CD14-positive monocyte (primary cell): Measurements from ENCODE around the gene ZNF429. TPM values are rescaled to one million over a fixed set of nuclear protein-coding genes. Genes with fewer than 3 reads are reported as not detected.

Source experiments
- DNase-seq, 3 donors: peaks; one replicate each; pipeline ENCODE4 v3.0.0-alpha.2; 2011 to 2022
- H2AFZ ChIP-seq: 2 replicates; pipeline ENCODE4 v1.6.0; 2012; ENCODE audit warnings: mild to moderate bottlenecking, low read depth, low read length, inconsistent platforms; ENCODE audit not compliant: insufficient read depth, poor library complexity, severe bottlenecking
- H3K27ac ChIP-seq, 2 donors: 1 replicate in 1 of 2; 2 replicates in 1 of 2; pipeline ENCODE4 v1.5.1; 2012 to 2013; ENCODE audit warnings: low read length in 2 of 2, control low read depth in 1 of 2, inconsistent platforms in 1 of 2, low read depth in 1 of 2, mild to moderate bottlenecking in 1 of 2
- H3K27me3 ChIP-seq, 2 donors: one replicate each; pipeline versions ENCODE4 v1.6.0 to v1.6.1; 2011 to 2013; ENCODE audit warnings: low read length in 2 of 2; ENCODE audit not compliant: control insufficient read depth in 2 of 2, insufficient read depth in 2 of 2
- H3K36me3 ChIP-seq, 2 donors: replicated peaks in 1 of 2; 1 replicate in 1 of 2; 2 replicates in 1 of 2; pipeline versions ENCODE4 v1.5.1 to v1.6.1; 2012 to 2013; ENCODE audit warnings: low read length in 2 of 2, control low read depth in 1 of 2, inconsistent platforms in 1 of 2, mild to moderate bottlenecking in 1 of 2; ENCODE audit not compliant: insufficient read depth in 2 of 2, control insufficient read depth in 1 of 2
- H3K4me1 ChIP-seq, 2 donors: 1 replicate in 1 of 2; 2 replicates in 1 of 2; pipeline versions ENCODE4 v1.5.1 to v1.6.1; 2012 to 2013; ENCODE audit warnings: low read length in 2 of 2, control low read depth in 1 of 2, inconsistent platforms in 1 of 2, mild to moderate bottlenecking in 1 of 2, moderate library complexity in 1 of 2; ENCODE audit not compliant: insufficient read depth in 2 of 2, control insufficient read depth in 1 of 2
- H3K4me2 ChIP-seq: replicated peaks from 2 replicates; pipeline ENCODE3; 2012; ENCODE audit warnings: low read length, moderate library complexity, mild to moderate bottlenecking; ENCODE audit not compliant: poor library complexity, severe bottlenecking; ENCODE audit errors: extremely low read depth
- H3K4me3 ChIP-seq, 3 experiments: fragments of 200-600 bp in 1 of 3; sonication (generic) in 1 of 3; replicated peaks in 1 of 3; 1 replicate in 2 of 3; 2 replicates in 1 of 3; pipeline ENCODE4 v1.5.1; 2011 to 2013; ENCODE audit warnings: low read length in 3 of 3, mild to moderate bottlenecking in 3 of 3, control low read depth in 2 of 3, low read depth in 2 of 3, inconsistent platforms in 1 of 3, moderate library complexity in 1 of 3
- H3K79me2 ChIP-seq: 2 replicates; pipeline ENCODE4 v1.6.0; 2012; ENCODE audit warnings: mild to moderate bottlenecking, control low read depth, inconsistent platforms, low read length, moderate library complexity; ENCODE audit not compliant: insufficient read depth
- H3K9ac ChIP-seq: 2 replicates; pipeline ENCODE4 v1.6.0; 2017; ENCODE audit warnings: low read length, mild to moderate bottlenecking; ENCODE audit not compliant: insufficient read depth, poor library complexity, severe bottlenecking
- H3K9me3 ChIP-seq, 2 donors: replicated peaks in 1 of 2; 1 replicate in 1 of 2; 2 replicates in 1 of 2; pipeline versions ENCODE4 v1.5.1 to v1.6.1; 2012 to 2013; ENCODE audit warnings: low read length in 2 of 2, control low read depth in 1 of 2; ENCODE audit not compliant: control insufficient read depth in 1 of 2, insufficient read depth in 1 of 2
- H4K20me1 ChIP-seq: 2 replicates; pipeline ENCODE4 v1.6.0; 2012; ENCODE audit warnings: mild to moderate bottlenecking, low read length, control low read depth, moderate library complexity; ENCODE audit not compliant: insufficient read depth
- H3K27ac Mint-ChIP-seq, 7 donors: one replicate each; pipeline ENCODE4 v1.8.0; 2020; ENCODE audit warnings: mild to moderate bottlenecking in 7 of 7, mixed read lengths in 7 of 7, moderate library complexity in 6 of 7, inconsistent platforms in 2 of 7
- H3K27me3 Mint-ChIP-seq, 3 donors: one replicate each; pipeline ENCODE4 v1.8.0; 2021 to 2022; ENCODE audit warnings: low read depth in 3 of 3, mild to moderate bottlenecking in 3 of 3, mixed read lengths in 3 of 3, moderate library complexity in 3 of 3, inconsistent platforms in 1 of 3
- H3K36me3 Mint-ChIP-seq, 2 donors: one replicate each; pipeline ENCODE4 v1.8.0; 2020; ENCODE audit warnings: mixed read lengths in 2 of 2, inconsistent platforms in 1 of 2, mild to moderate bottlenecking in 1 of 2
- H3K4me1 Mint-ChIP-seq: one replicate; pipeline ENCODE4 v1.8.0; 2020; ENCODE audit warnings: mild to moderate bottlenecking, mixed read lengths
- H3K4me3 Mint-ChIP-seq, 2 donors: one replicate each; pipeline ENCODE4 v1.8.0; 2020; ENCODE audit warnings: mild to moderate bottlenecking in 2 of 2, mixed read lengths in 2 of 2, moderate library complexity in 1 of 2
- H3K9me3 Mint-ChIP-seq, 7 donors: one replicate each; pipeline ENCODE4 v1.8.0; 2020 to 2022; ENCODE audit warnings: mixed read lengths in 7 of 7, mild to moderate bottlenecking in 6 of 7, moderate library complexity in 6 of 7, inconsistent platforms in 2 of 7
- CTCF ChIP-seq: fragments of 200-600 bp; IDR thresholded peaks from one replicate; pipeline ENCODE4 v1.8.0; 2022; ENCODE audit warnings: antibody characterized with exemption, mild to moderate bottlenecking
- WGBS: methylation state at CpG from one replicate; pipeline ENCODE4 v1.1.5; 2013; ENCODE audit warnings: missing lambda C conversion rate; ENCODE audit not compliant: insufficient coverage; 5-methylcytosine and 5-hydroxymethylcytosine counted together
- intact Hi-C, 2 donors: fragments of 100-400 bp; cut with micrococcal nuclease; formaldehyde crosslinking; loops; one replicate each; pipeline versions ENCODE4 v1.15.0 to v1.15.1; 2023
- polyA plus RNA-seq, 3 donors: library from polyadenylated mRNA; depleted of rRNA in 1 of 3; unstranded in 2 of 3; stranded (reverse) in 1 of 3; fragments of 300-500 nt in 2 of 3; fragments of >200 nt in 1 of 3; fragmentation: Illumina TruSeq in 2 of 3; gene quantifications; 1 replicate in 2 of 3; 2 replicates in 1 of 3; pipeline ENCODE4 v1.2.3, GENCODE V29; 2012 to 2021

Gene ZNF429
- polyA plus RNA-seq, 3 donors: 9.5 to 11.6 (median 11.1) TPM

GRCh38 chr19:21576481-21576880, 71.1 kb downstream of the ZNF429 start:
- H3K27me3 ChIP-seq: no peaks in the 10 kb centered on the region
- no peak overlapping the region for H2AFZ ChIP-seq
- WGBS: no CpG with 5 or more reads among the region's 3 CpGs
- no peaks in the 10 kb centered on the region for H4K20me1 ChIP-seq
- no peaks in the 10 kb centered on the region for H3K36me3 ChIP-seq
- no peaks in the 10 kb centered on the region for H3K36me3 Mint-ChIP-seq
- no peak overlapping the region for H3K27ac ChIP-seq
- H3K9me3 Mint-ChIP-seq: peaks cover 6 to 71% (median 38%) of the 10 kb centered on the region in 7 donors
- intact Hi-C loops: no loop called here
- peaks cover 3 to 29% of the 10 kb centered on the region in 2 donors for H3K9me3 ChIP-seq
- no peaks in the 10 kb centered on the region for H3K79me2 ChIP-seq
- no peak overlapping the region for H3K9ac ChIP-seq
- no peak overlapping the region for H3K27ac Mint-ChIP-seq
- H3K4me2 ChIP-seq: no peak overlapping the region
- no peak overlapping the region for H3K4me3 ChIP-seq
- no peak overlapping the region for H3K4me3 Mint-ChIP-seq
- H3K4me1 Mint-ChIP-seq: no peaks in the 10 kb centered on the region
- no peaks in the 10 kb centered on the region for H3K4me1 ChIP-seq
- H3K27me3 Mint-ChIP-seq: peaks cover 0 to 1% (median 0%) of the 10 kb centered on the region in 3 donors
- TF ChIP-seq CTCF: no peak
- no peak for DNase-seq

GRCh38 chr19:21580101-21580500, 74.7 kb downstream of the ZNF429 start:
- intact Hi-C loops: no loop called here
- H3K4me1 ChIP-seq: no peaks in the 10 kb centered on the region
- H3K79me2 ChIP-seq: no peaks in the 10 kb centered on the region
- H4K20me1 ChIP-seq: no peaks in the 10 kb centered on the region
- H3K4me2 ChIP-seq: no peak overlapping the region
- no peak overlapping the region for H3K4me3 ChIP-seq
- no peak overlapping the region for H3K27ac ChIP-seq
- Mint-ChIP-seq H3K4me1 (no peaks in the 10 kb centered on the region), H3K9me3 (peaks cover 4 to 71% (median 21%) of the 10 kb centered on the region in 7 donors), H3K4me3 (no peak overlapping the region), H3K27ac (no peak overlapping the region), H3K27me3 (peaks cover 3 to 6% (median 5%) of the 10 kb centered on the region in 3 donors), H3K36me3 (no peaks in the 10 kb centered on the region)
- no peak overlapping the region for H3K9ac ChIP-seq
- no peak for DNase-seq
- no peak for TF ChIP-seq CTCF
- WGBS: 33% methylated on average over 1 of the region's 3 CpGs
- H3K36me3 ChIP-seq: no peaks in the 10 kb centered on the region
- no peak overlapping the region for H2AFZ ChIP-seq
- peaks cover 0 to 10% of the 10 kb centered on the region in 2 donors for H3K9me3 ChIP-seq
- peaks cover 0 to 2% of the 10 kb centered on the region in 2 donors for H3K27me3 ChIP-seq
